ENCODE results near the gene FGF19. TPM values are rescaled to one million over a fixed set of nuclear protein-coding genes. Genes with fewer than 3 reads are reported as not detected.
A peak's percentile ranks its signal among the peaks of the same experiment; 100 is the strongest.

The FGF19 gene
- total and polyA plus RNA-seq, 2 experiments from 2014 or later: not detected

- no peaks in the 10 kb centered on the region for H3K79me2 ChIP-seq (ENCODE audit: insufficient read depth)
- H3K4me2 ChIP-seq (ENCODE audit: unreplicated experiment): peak overlapping the region; percentile 32
- peak overlapping the region; percentile 27; the same call in 1 of the 2 replicates for H3K4me3 ChIP-seq
- H3F3A ChIP-seq (ENCODE audit: insufficient read depth): no peaks in the 10 kb centered on the region
- H2AFZ ChIP-seq: no peak overlapping the region
- H3K36me3 ChIP-seq (ENCODE audit: low read depth): no peaks in the 10 kb centered on the region
- no peak for TF ChIP-seq EZH2phosphoT487 (IDR thresholded peaks at IDR 0.05; ENCODE audit: insufficient read depth, low read depth)
- TF ChIP-seq EZH2 (IDR thresholded peaks at IDR 0.05; ENCODE audit: insufficient read depth, poor library complexity, severe bottlenecking): peak; percentile 79
- 1 to 2% methylated on average over 53 of the region's 63 CpGs for WGBS, 2 experiments (ENCODE audit: low coverage in 1 of 2, low lambda C conversion rate in 2 of 2, missing lambda C conversion rate in 2 of 2)
- no peaks in the 10 kb centered on the region for H3K4me1 ChIP-seq (ENCODE audit: insufficient read depth)
- DNase-seq: peak; percentile 51
- no peak overlapping the region for H3K27ac ChIP-seq
- H3K27me3 ChIP-seq (replicated peaks; ENCODE audit: insufficient read depth): peaks cover 88% of the 10 kb centered on the region
- no peaks in the 10 kb centered on the region for H4K20me1 ChIP-seq (ENCODE audit: insufficient read depth)
- H3K9ac ChIP-seq: no peak overlapping the region
- H3K9me2 ChIP-seq (ENCODE audit: insufficient read depth): no peaks in the 10 kb centered on the region
- in situ Hi-C loops (cut with MboI): no loop called here
- H3K9me3 ChIP-seq (ENCODE audit: low read depth): no peaks in the 10 kb centered on the region
Observed at GRCh38 chr11:69704508-69705253, 859 bp upstream of the FGF19 start.

- Histone ChIP-seq H3K27me3 (replicated peaks; ENCODE audit: insufficient read depth) (peaks cover 81% of the 10 kb centered on the region), H3K4me3 (no peak overlapping the region), H2AFZ (no peak overlapping the region), H4K20me1 (ENCODE audit: insufficient read depth) (no peaks in the 10 kb centered on the region), H3K9me2 (ENCODE audit: insufficient read depth) (no peaks in the 10 kb centered on the region), H3K4me1 (ENCODE audit: insufficient read depth) (no peaks in the 10 kb centered on the region), H3K9me3 (ENCODE audit: low read depth) (no peaks in the 10 kb centered on the region), H3K27ac (no peak overlapping the region), H3K9ac (no peak overlapping the region), H3K36me3 (ENCODE audit: low read depth) (no peaks in the 10 kb centered on the region), H3F3A (ENCODE audit: insufficient read depth) (no peaks in the 10 kb centered on the region), H3K4me2 (ENCODE audit: unreplicated experiment) (no peak overlapping the region), H3K79me2 (ENCODE audit: insufficient read depth) (no peaks in the 10 kb centered on the region)
- TF ChIP-seq EZH2 (IDR thresholded peaks at IDR 0.05; ENCODE audit: insufficient read depth, poor library complexity, severe bottlenecking) (no peak), EZH2phosphoT487 (IDR thresholded peaks at IDR 0.05; ENCODE audit: insufficient read depth, low read depth) (no peak)
- in situ Hi-C loops (cut with MboI): no loop called here
- DNase-seq: no peak
- 2 to 3% methylated on average over 11 to 32 of the region's 34 CpGs for WGBS, 2 experiments (ENCODE audit: low coverage in 1 of 2, low lambda C conversion rate in 2 of 2, missing lambda C conversion rate in 2 of 2)
Observed at GRCh38 chr11:69703453-69703767, 412 bp downstream of the FGF19 start.

- H3K27me3 ChIP-seq (replicated peaks; ENCODE audit: insufficient read depth): peaks cover 76% of the 10 kb centered on the region
Observed at GRCh38 chr11:69702769-69703452, 911 bp downstream of the FGF19 start.

GRCh38 chr11:69702239-69702691 is 1.6 kb downstream of the FGF19 start:
- in situ Hi-C loops (cut with MboI): no loop called here
- peaks cover 73% of the 10 kb centered on the region for H3K27me3 ChIP-seq (replicated peaks; ENCODE audit: insufficient read depth)
- H4K20me1 ChIP-seq (ENCODE audit: insufficient read depth): no peaks in the 10 kb centered on the region
- H3K36me3 ChIP-seq (ENCODE audit: low read depth): no peaks in the 10 kb centered on the region
- no peaks in the 10 kb centered on the region for H3K9me3 ChIP-seq (ENCODE audit: low read depth)
- no peak overlapping the region for H2AFZ ChIP-seq
- no peak overlapping the region for H3K4me2 ChIP-seq (ENCODE audit: unreplicated experiment)
- no peak overlapping the region for H3K4me3 ChIP-seq
- H3K4me1 ChIP-seq (ENCODE audit: insufficient read depth): no peaks in the 10 kb centered on the region
- DNase-seq: no peak
- no peaks in the 10 kb centered on the region for H3K79me2 ChIP-seq (ENCODE audit: insufficient read depth)
- WGBS, 2 experiments (ENCODE audit: low coverage in 1 of 2, low lambda C conversion rate in 2 of 2, missing lambda C conversion rate in 2 of 2): 7 to 12% methylated on average over 28 to 35 of the region's 35 CpGs
- TF ChIP-seq EZH2phosphoT487 (IDR thresholded peaks at IDR 0.05; ENCODE audit: insufficient read depth, low read depth): no peak
- no peak overlapping the region for H3K27ac ChIP-seq
- no peaks in the 10 kb centered on the region for H3K9me2 ChIP-seq (ENCODE audit: insufficient read depth)
- H3F3A ChIP-seq (ENCODE audit: insufficient read depth): no peaks in the 10 kb centered on the region
- H3K9ac ChIP-seq: no peak overlapping the region

More at GRCh38 chr11:69702769-69703452, 911 bp downstream of the FGF19 start:
- H3K9me3 ChIP-seq (ENCODE audit: low read depth): no peaks in the 10 kb centered on the region
- H3K27ac ChIP-seq: no peak overlapping the region
- no peaks in the 10 kb centered on the region for H3K79me2 ChIP-seq (ENCODE audit: insufficient read depth)
- H3K4me2 ChIP-seq (ENCODE audit: unreplicated experiment): no peak overlapping the region
- H3F3A ChIP-seq (ENCODE audit: insufficient read depth): no peaks in the 10 kb centered on the region
- no peak overlapping the region for H3K4me3 ChIP-seq
- in situ Hi-C loops (cut with MboI): no loop called here
- no peaks in the 10 kb centered on the region for H3K9me2 ChIP-seq (ENCODE audit: insufficient read depth)
- no peaks in the 10 kb centered on the region for H4K20me1 ChIP-seq (ENCODE audit: insufficient read depth)
- 11 to 16% methylated on average over 38 to 43 of the region's 45 CpGs for WGBS, 2 experiments (ENCODE audit: low coverage in 1 of 2, low lambda C conversion rate in 2 of 2, missing lambda C conversion rate in 2 of 2)
- H3K9ac ChIP-seq: no peak overlapping the region
- H2AFZ ChIP-seq: no peak overlapping the region
- H3K4me1 ChIP-seq (ENCODE audit: insufficient read depth): no peaks in the 10 kb centered on the region
- no peaks in the 10 kb centered on the region for H3K36me3 ChIP-seq (ENCODE audit: low read depth)
- no peak for DNase-seq
- TF ChIP-seq EZH2 (IDR thresholded peaks at IDR 0.05; ENCODE audit: insufficient read depth, poor library complexity, severe bottlenecking) (peak; percentile 50), EZH2phosphoT487 (IDR thresholded peaks at IDR 0.05; ENCODE audit: insufficient read depth, low read depth) (peak; percentile 70)

Data from GM23248 (cell line).